Kidney (tissue), 14 donors: Measurements from ENCODE around the gene GALNT9. TPM values are rescaled to one million over a fixed set of nuclear protein-coding genes. Genes with fewer than 3 reads are reported as not detected.
A peak's percentile ranks its signal among the peaks of the same experiment; 100 is the strongest.

ENCODE experiments used
- DNase-seq, 5 donors: peaks; one replicate each; pipeline ENCODE4 v3.0.0-alpha.2; 2013 to 2020
- FAIRE-seq: peaks from 2 replicates; lab custom pipeline; 2012; peaks lifted over from hg19 to GRCh38; lab: Jason Lieb, UNC
- H3K27ac ChIP-seq, 2 donors: one replicate each; pipeline ENCODE4 v1.7.0; 2013; ENCODE audit warnings: low read depth in 2 of 2, low read length in 2 of 2, inconsistent platforms in 1 of 2
- H3K27me3 ChIP-seq: one replicate; pipeline ENCODE4 v1.7.1; 2013; ENCODE audit warnings: low read length, inconsistent platforms; ENCODE audit not compliant: control insufficient read depth, insufficient read depth
- H3K36me3 ChIP-seq, 3 donors: one replicate each; pipeline versions ENCODE4 v1.7.0 to v1.7.1; 2013; ENCODE audit warnings: low read length in 3 of 3, control low read depth in 1 of 3, inconsistent platforms in 1 of 3; ENCODE audit not compliant: insufficient read depth in 3 of 3, control insufficient read depth in 2 of 3
- H3K4me1 ChIP-seq, 3 donors: one replicate each; pipeline versions ENCODE4 v1.7.0 to v1.7.1; 2013; ENCODE audit warnings: low read length in 3 of 3, inconsistent platforms in 1 of 3, low read depth in 1 of 3; ENCODE audit not compliant: control insufficient read depth in 2 of 3, insufficient read depth in 2 of 3
- H3K4me3 ChIP-seq, 3 donors: one replicate each; pipeline versions ENCODE4 v1.7.0 to v1.8.1; 2013; ENCODE audit warnings: low read length in 3 of 3, control low read depth in 1 of 3, inconsistent platforms in 1 of 3
- H3K9ac ChIP-seq, 3 donors: one replicate each; pipeline versions ENCODE4 v1.7.0 to v1.7.1; 2013; ENCODE audit warnings: low read length in 3 of 3, control low read depth in 1 of 3, inconsistent platforms in 1 of 3
- H3K9me3 ChIP-seq, 3 donors: one replicate each; pipeline versions ENCODE4 v1.7.0 to v1.7.1; 2013; ENCODE audit warnings: low read length in 3 of 3, control low read depth in 1 of 3, inconsistent platforms in 1 of 3; ENCODE audit not compliant: control insufficient read depth in 2 of 3, insufficient read depth in 1 of 3
- intact Hi-C: fragments of 100-400 bp; cut with DNase I; formaldehyde crosslinking; loops from one replicate; pipeline ENCODE4 v1.11.1; 2022
- polyA plus RNA-seq: library from polyadenylated mRNA; stranded (reverse); fragments of 350-450 nt; fragmentation: Illumina TruSeq; extraction: RNeasy Lipid Tissue Mini Kit (QIAGEN cat#74804); gene quantifications from one replicate; pipeline ENCODE4 v1.2.3, GENCODE V29; 2014; ENCODE audit warnings: low read depth, low replicate concordance; ENCODE audit not compliant: insufficient read depth
- total RNA-seq: library from RNA; stranded (reverse); fragmentation: NEBNext Ultra II Directional; extraction: Animal tissue kit (Norgen Biotek cat#: 25700); gene quantifications from one replicate; pipeline ENCODE4 v1.2.1, GENCODE V29; 2021
- TF ChIP-seq, protein P1 (sequence below): IDR thresholded peaks from 3 replicates; pipeline ENCODE4 v1.5.1; 2012; ENCODE audit warnings: mild to moderate bottlenecking, moderate library complexity, borderline replicate concordance; ENCODE audit not compliant: insufficient read depth; ENCODE audit errors: extremely low read depth
- donor health status: control.
- donor health status: control.
- donor health status: control.
- donor health status: control.
- donor health status: control.
- donor health status: DM: yes; HTN: yes; CAD: no.
- donor health status: Normal renal cell carcinoma (clear cell type).

The GALNT9 gene
- total and polyA plus RNA-seq, 2 donors from 2014 or later, result 4.8 to 20.7 TPM

DNA sequence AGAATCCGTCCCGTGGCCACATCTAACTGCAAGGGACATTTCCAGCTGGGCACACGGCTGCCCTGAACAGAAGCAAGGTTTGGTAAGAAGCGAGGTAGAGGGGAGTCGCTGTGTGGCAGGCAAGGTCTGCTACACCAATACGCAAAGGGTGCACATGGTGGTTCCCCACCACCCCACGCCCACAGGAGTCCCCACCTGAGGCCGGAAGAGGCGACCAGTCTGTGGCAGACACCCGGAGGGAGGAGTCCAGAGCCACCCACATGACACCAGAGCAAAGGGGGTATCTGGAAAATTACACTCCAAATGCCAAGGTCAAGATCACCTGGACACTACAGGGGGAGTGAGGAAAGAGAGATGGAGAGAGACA, 47.1 kb upstream of the GALNT9 start:
- Histone ChIP-seq H3K27me3 (peaks cover 8% of the 10 kb centered on the region), H3K4me3 (no peak overlapping the region)

DNA sequence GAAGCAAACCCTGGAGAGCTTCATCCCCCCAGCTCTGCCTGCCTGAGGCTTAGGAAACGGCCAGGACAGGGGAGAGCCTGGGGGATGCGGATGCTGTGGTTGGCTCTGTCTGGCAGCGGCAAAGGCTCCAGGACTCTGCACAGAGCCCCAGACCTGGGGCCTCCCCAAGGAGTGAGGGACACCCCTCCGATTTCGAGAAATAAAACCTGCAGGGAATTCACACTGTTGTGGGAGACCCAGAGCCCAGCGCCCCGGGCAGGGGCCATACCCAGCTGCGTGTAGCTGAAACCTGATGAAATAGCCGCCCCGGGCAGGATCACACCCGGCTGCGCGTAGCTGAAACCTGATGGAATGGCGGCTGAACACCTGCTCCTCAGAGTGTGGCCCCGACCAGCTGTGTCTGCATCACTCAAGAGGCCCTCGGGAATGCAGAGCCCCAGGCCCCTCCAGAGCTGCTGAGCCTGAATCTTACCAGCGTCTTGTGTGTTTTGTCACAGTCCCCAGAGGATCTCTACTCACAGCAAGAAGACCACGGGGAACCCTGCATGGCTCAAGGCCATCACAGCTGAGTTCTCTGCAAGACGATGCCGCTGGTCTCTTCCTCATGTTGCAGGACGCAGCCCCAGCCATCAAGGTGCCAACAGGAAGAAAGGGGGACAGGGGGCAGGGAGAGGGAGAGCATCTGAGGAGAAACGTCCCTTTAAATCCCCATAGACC, 46.5 kb upstream of the GALNT9 start:
- peak in 3 of 5 donors; percentile 46 to 61 (median 58) for DNase-seq
- TF ChIP-seq, protein P1, sequence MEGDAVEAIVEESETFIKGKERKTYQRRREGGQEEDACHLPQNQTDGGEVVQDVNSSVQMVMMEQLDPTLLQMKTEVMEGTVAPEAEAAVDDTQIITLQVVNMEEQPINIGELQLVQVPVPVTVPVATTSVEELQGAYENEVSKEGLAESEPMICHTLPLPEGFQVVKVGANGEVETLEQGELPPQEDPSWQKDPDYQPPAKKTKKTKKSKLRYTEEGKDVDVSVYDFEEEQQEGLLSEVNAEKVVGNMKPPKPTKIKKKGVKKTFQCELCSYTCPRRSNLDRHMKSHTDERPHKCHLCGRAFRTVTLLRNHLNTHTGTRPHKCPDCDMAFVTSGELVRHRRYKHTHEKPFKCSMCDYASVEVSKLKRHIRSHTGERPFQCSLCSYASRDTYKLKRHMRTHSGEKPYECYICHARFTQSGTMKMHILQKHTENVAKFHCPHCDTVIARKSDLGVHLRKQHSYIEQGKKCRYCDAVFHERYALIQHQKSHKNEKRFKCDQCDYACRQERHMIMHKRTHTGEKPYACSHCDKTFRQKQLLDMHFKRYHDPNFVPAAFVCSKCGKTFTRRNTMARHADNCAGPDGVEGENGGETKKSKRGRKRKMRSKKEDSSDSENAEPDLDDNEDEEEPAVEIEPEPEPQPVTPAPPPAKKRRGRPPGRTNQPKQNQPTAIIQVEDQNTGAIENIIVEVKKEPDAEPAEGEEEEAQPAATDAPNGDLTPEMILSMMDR, result no peak
- no peak for FAIRE-seq

More for the DNA sequence above, 47.1 kb upstream of the GALNT9 start:
- Histone ChIP-seq H3K4me1 (no peaks in the 10 kb centered on the region), H3K9ac (no peak overlapping the region), H3K9me3 (peaks cover 0 to 2% (median under 1%) of the 10 kb centered on the region in 3 donors), H3K27ac (no peak overlapping the region), H3K36me3 (no peaks in the 10 kb centered on the region)
- FAIRE-seq, result no peak
- DNase-seq, result peak in 1 of 5 donors; percentile 43
- TF ChIP-seq, protein P1, result no peak
- intact Hi-C loops, result no loop called here

GRCh38 chr12:132374612-132375445, 45.4 kb upstream of the GALNT9 start:
- H3K27me3 ChIP-seq, result peaks cover 4% of the 10 kb centered on the region
- DNase-seq (peak in 2 of 5 donors; percentile 47 to 66), FAIRE-seq (no peak)
- H3K9me3 ChIP-seq, result peaks cover 0 to 5% (median 4%) of the 10 kb centered on the region in 3 donors
- no peak overlapping the region for H3K4me3 ChIP-seq
- H3K27ac ChIP-seq, result no peak overlapping the region
- TF ChIP-seq, protein P1, result no peak
- no peaks in the 10 kb centered on the region for H3K36me3 ChIP-seq
- no peaks in the 10 kb centered on the region for H3K4me1 ChIP-seq
- intact Hi-C loops, result no loop called here
- no peak overlapping the region for H3K9ac ChIP-seq

More for the DNA sequence above, 46.5 kb upstream of the GALNT9 start:
- H3K4me3 ChIP-seq, result no peak overlapping the region
- H3K36me3 ChIP-seq, result no peaks in the 10 kb centered on the region
- H3K27ac ChIP-seq, result no peak overlapping the region
- H3K9me3 ChIP-seq, result peaks cover 0 to 5% (median 4%) of the 10 kb centered on the region in 3 donors
- no peaks in the 10 kb centered on the region for H3K4me1 ChIP-seq
- no peak overlapping the region for H3K9ac ChIP-seq
- H3K27me3 ChIP-seq, result peaks cover 8% of the 10 kb centered on the region
- intact Hi-C loops, result no loop called here
